ENCODE measurements around the gene SLC24A3.

The SLC24A3 gene

DNA sequence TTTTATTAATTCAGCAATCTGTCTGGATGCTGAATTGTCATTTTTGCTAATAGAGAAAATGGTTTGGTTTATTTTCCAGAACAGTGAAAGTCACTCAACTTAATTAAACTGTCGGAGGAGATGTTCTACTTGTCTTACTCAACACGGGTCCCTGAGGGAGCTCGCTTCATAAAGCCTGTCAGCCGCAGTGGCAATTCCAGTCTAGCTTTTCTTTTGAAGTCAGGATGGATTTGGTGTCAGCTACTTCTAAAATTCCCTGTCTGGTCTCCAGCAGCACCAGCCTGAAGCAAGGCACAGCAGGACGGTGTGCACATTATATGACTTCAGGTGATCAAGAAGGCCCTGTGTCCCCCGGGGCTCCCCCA, 261.5 kb downstream of the SLC24A3 start:
- DNase-seq = no peak

GRCh38 chr20:19478320-19478895, 266.0 kb downstream of the SLC24A3 start:
- no peak for DNase-seq

- DNase-seq = no peak
These were observed 270.3 kb downstream of the SLC24A3 start for GRCh38 chr20:19482726-19483125.

GRCh38 chr20:19483309-19483708, 270.9 kb downstream of the SLC24A3 start:
- DNase-seq = no peak

DNA sequence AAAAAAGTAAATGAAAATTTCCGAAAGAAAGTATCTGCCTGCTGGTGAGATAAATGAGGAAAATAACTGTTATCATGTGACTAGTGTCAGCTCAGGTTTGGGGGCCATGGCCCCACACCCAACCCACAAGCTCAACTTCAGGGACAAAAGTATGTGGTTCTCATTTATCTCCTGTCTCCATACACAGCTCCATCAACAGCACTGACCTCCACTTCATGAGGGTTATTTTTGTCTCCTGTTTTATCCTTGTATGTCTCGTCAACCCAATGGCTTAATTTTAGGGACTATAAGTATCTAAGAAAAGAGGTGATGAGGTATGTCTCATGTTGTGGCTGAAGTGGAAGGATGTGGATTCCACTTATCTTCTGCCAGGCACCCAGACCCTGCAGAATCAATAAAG, 274.0 kb downstream of the SLC24A3 start:
- DNase-seq = no peak

DNA sequence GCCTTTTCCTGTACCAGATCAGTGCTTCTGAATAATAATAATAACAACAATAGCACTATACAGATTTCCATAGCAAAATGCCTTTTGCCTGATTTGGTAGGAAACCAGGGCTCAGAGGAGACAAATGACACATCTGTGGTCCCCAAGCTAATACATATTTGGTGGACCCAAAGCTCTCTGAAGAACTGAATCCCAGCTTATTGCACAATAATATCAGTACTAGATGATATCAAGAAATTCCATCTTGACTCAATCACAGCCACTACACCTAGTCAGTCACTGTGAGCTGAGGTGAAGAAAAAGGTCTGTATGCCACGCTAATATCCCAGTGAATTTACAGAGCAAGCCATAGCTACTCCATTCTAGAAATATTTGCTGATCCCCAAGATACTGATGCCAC, 275.0 kb downstream of the SLC24A3 start:
- DNase-seq = no peak

GRCh38 chr20:19491241-19491640, 278.8 kb downstream of the SLC24A3 start:
- no peak for DNase-seq

DNA sequence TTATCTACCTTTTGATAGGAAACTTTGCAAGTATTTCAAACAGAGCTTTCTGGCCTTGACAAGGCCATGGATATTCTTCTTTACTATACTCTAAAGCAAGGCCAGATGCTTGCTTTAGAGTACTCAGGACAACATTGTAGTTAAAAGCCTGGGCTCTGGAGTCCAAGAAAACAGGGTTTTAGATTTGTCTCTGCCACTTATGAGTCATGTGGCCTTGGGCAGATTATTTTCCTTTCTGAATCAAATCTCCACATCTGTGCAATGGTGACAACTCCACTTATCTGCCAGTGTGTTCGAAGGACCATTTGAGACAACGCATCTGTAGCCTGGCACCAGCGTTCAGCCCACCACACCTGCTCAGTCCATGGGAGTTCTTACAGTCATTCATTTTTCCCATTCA, 279.7 kb downstream of the SLC24A3 start:
- DNase-seq = no peak

DNA sequence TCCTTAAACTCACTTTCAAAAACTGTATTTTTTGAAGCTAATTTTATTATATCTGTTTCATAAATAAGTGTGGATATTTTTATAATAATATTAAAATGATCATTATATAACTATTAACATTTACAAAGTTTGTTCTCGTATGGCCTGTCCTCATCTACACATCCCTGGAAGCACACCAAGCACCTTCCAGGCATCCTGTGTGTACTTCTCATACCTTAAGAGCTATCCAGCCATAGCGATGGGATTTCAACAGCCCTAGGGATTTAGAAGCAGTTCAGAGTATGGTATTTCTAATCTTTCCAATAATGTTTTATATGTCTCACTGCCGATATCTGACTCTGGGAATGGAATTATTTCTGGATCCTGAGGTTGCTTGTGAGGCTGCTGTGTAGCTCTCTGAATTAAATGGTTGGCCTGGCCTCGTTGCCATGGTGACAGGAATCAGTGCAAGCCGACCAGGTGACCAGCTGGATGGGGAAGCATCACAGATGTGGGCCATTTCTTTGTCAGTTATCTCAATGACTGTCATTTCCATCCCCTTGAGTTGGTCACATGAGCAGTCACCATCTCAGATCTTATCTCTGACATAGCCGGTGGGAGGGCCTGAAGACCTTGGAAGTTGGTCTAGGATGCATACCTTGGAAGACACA, 280.4 kb downstream of the SLC24A3 start:
- no peak for DNase-seq

GRCh38 chr20:19493794-19494495, 281.5 kb downstream of the SLC24A3 start:
- DNase-seq = no peak

DNA sequence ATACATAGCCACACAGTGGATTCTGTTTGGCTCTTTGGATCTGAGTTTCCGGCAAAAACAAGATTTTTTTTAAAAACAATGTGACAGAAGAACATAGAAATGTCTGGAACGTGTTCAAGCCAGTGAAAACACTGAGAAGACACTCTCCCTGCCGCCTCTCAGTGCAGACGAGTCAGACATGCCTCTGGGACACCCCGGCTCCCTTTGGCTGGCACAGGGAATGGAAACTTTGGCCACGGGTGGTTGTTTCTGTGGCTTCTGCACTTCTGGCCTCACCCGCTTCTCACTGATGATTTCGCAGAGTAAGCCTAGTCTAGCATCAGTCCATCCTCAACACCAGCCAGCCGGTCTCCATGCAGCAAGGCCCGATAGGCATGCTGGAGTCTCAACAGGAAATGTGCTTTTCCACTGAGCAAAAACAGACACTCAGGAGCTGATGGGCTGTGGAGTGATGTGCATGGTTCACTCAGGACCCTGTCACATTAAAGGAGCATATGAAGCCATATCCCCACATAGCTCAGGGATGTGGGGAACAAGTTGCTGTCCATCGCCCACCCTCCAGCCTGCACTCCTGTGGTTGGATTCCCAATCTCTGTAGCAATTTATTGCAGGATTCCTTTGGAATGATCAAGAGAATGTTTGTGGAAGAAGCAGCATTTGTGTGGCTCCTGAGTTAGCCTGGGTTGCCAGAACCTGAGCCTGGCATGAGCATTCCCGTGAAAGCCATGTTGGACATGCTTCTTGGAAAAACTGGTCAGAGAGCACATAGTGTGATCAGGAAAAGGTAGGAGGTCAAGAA, 283.7 kb downstream of the SLC24A3 start:
- DNase-seq = no peak

GRCh38 chr20:19497064-19497463, 284.6 kb downstream of the SLC24A3 start:
- DNase-seq = no peak

DNA sequence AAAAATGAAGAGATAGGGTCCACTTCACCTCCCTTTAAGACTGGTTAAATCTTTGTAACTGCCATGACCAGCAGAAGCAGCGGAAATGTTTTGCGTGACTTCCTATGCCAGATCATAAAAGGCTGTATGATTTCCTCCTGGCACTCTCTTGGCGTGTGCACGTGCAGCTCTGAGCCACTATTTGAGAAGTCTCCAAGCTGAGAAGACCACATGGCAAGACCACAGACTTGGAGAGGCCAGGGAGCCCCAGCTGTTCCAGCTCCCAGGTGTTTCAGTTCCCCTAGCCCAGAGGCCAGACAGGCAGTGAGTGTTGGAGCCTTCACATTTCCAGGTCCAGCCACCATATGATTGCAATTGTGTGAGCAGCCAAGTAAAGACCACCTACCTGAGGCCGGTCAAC, 286.3 kb downstream of the SLC24A3 start:
- no peak for DNase-seq

- no peak for DNase-seq
These were observed 289.2 kb downstream of the SLC24A3 start for GRCh38 chr20:19501476-19502115.

DNA sequence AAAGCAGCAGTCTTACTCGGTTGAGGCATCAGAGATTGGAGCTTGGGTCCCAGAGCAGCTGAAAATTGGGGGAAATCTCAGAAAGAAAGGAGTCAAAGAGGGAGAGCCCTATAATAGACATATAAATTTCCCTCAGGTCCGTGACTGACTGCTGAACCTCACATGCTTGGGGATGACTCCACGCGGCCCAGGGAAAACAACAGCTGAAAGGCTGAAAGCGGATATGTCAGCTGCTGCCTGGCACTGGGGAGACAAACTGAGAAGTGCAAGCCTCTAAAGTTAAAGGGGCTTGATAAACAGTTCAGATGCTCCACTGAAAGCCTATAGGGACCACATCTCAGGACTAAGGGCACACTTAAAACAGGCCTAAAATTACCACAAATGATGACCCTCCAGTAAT, 289.7 kb downstream of the SLC24A3 start:
- DNase-seq = no peak

- DNase-seq = no peak
These were observed 291.8 kb downstream of the SLC24A3 start for GRCh38 chr20:19504251-19504650.

GRCh38 chr20:19506021-19506420, 293.6 kb downstream of the SLC24A3 start:
- DNase-seq = no peak

GRCh38 chr20:19508449-19508848, 296.0 kb downstream of the SLC24A3 start:
- no peak for DNase-seq

DNA sequence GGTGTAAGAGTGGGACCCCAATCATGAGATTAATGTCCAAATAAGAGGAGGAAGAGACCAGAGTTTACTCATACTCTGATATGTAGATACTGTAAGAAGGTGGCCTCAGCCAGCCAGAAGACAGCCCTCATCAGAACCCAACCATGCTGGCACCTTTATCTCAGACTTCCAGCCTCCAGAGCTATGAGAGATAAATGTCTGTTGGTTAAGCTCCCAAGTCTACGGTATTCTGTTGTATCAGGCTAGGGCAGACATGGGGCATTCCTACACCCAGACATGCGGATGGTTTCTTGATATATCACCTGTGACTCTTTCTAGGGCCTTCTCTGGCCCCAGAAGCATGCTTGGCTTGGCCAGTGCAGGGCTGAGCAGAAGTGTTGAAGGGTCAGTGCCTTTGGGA, 298.2 kb downstream of the SLC24A3 start:
- DNase-seq = no peak

- no peak for DNase-seq
These were observed 299.5 kb downstream of the SLC24A3 start for GRCh38 chr20:19511931-19512330.

DNA sequence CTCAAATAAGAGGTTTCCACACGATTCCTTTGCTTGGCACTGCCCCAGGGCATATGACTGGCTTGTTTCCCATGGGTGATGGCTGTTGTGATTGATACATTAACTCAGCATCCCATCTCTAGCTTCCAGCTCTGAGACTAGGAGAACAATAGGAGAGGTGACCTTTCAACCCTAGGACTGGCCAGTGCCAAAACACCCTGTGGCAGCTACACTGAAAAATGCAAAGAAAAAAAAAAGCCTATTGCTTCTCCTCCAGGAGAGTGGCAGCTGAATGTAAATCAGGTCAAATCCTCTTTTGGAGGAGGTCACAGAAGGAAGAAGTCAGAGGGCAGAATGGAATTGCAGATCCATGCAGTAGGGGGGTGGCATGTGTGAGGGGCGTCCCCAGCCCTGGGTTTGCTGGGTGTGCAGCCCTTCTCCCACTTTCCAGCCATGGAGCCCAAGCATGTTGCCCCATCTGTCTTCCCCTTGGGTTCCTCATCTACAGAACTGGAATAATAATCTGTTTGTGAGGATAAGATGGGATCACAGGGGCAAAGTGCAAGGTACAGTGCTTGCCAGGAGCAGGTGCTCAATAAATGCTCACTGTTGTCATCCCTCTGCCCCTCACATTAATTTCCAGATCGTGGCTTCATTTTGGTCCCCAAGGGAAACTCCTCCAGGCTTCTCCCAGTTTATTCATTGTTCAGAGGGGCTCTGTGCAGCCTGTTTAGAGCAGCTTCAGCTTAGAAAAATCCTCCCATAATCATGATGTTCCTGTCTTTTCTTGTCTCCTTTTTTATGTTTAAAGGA, 300.6 kb downstream of the SLC24A3 start:
- DNase-seq = no peak

DNA sequence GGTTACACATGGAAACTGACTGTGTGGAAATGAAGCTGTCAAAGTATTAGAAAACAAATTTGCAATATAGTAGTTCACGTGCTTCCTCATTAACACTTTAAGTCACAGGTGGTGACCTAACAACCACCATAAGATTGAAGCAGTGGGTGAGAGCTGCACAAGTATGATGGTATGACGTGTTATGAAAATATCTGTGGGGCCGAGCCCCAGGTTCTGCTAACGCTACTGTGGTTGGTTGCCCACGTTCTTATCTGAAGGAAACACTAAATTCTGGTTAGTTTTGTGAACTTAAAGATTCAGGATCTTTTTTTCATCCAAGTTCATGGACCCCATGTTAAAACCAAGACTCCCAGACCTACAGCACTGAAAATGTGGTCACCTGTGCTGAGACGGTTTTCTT, 302.6 kb downstream of the SLC24A3 start:
- DNase-seq = no peak

Data from KG1 (cell line).